ENCODE data around the gene RPS6KA1. TPM values are rescaled to one million over a fixed set of nuclear protein-coding genes. Genes with fewer than 3 reads are reported as not detected.
"Not testable (repeated sequence)": the region's sequence is repeated elsewhere in the genome, so short reads cannot be mapped to it uniquely, and the experiment has no call there.

Gene RPS6KA1
- total RNA-seq, 1 donor from 2014 or later = 175 TPM

DNA sequence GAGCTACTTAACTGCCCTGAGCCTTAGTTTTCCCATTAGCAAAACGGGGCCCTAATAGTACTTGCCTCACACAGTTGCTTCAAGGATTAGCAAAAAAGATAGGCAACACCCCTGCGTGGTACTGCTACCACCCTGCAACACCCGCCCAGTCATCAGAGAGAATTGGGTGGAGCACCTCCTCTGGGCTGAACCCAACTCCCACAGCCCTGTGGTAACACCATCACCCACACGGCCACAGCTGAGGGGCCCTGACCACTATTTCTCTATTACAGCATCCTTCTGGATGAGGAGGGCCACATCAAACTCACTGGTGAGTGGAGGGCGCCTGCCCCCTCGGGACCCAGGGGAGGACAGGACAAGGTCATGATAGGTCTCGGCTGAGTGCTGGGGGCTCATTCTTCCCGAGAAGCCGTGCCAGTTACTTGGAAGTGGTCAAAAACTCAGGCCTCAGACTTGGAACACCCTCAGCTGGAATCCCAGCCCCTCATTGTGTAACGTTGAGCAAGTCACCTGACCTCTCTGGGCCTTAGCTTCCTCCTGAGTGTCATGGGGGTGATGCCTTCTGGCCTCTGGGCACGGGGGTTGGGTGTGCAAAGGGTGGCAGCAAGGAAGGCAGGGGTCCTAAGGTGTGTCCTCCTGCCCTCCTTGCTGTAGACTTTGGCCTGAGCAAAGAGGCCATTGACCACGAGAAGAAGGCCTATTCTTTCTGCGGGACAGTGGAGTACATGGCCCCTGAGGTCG, 24.6 kb downstream of the RPS6KA1 start:
- intact Hi-C loops (cut with micrococcal nuclease) = no loop called here

- intact Hi-C loops (cut with micrococcal nuclease) = no loop called here
Measured at GRCh38 chr1:26554781-26555180, 25.2 kb downstream of the RPS6KA1 start.

DNA sequence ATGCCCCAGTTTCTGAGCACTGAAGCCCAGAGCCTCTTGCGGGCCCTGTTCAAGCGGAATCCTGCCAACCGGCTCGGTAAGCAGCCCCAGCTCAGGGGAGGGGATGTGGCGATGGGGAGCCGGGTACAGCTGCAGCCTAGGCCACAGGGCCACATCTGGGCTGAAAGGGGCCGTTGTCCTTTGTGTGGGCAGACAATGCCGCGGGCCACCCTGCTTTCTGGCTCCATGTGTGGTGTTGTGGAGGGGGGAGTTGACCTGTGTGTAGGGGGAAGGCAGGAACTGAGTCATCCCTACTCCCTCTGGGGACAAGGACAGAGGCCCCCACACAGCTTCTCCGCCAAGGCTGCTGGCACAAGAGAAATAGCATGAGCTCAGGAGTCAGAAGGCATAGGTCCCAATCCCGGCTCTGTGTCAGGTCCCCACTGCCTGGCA, 26.0 kb downstream of the RPS6KA1 start:
- intact Hi-C loops (cut with micrococcal nuclease) = no loop called here

GRCh38 chr1:26556111-26556510, 26.6 kb downstream of the RPS6KA1 start:
- intact Hi-C loops (cut with micrococcal nuclease) = no loop called here

GRCh38 chr1:26557008-26557407, 27.4 kb downstream of the RPS6KA1 start:
- intact Hi-C loops (cut with micrococcal nuclease) = no loop called here

GRCh38 chr1:26558685-26559048, 29.1 kb downstream of the RPS6KA1 start:
- intact Hi-C loops (cut with micrococcal nuclease) = no loop called here

GRCh38 chr1:26560403-26560780, 30.8 kb downstream of the RPS6KA1 start:
- intact Hi-C loops (cut with micrococcal nuclease) = no loop called here

GRCh38 chr1:26570287-26570686, 40.7 kb downstream of the RPS6KA1 start:
- intact Hi-C loops (cut with micrococcal nuclease) = no loop called here

DNA sequence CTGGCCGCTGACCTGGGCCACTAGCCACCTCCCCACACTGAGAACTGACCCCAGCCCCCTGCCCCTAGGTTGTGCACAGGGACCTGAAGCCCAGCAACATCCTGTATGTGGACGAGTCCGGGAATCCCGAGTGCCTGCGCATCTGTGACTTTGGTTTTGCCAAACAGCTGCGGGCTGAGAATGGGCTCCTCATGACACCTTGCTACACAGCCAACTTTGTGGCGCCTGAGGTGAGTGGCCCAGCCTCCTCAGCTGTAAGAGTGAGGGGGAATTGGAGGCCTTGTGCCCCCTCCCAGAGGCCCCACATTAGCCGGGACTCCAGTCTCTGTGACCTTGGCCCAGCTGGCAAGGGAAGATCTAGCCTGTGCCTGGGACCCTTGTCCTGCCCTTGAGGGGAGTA, 41.8 kb downstream of the RPS6KA1 start:
- intact Hi-C loops (cut with micrococcal nuclease) = no loop called here

DNA sequence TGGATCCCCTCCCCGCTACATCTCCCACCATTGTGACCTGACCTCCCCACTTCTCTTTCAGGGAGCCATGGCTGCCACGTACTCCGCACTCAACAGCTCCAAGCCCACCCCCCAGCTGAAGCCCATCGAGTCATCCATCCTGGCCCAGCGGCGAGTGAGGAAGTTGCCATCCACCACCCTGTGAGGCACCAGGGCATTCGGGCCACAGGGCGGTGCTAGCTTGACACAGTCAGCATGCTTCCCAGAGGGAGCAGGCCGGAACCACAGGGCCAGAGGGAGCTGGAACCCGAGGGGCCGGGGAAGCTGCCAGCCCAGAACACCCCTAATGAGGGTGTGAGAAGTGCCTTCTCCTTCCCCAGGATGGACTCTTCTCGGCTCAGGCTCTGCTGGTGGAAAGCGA, 44.5 kb downstream of the RPS6KA1 start:
- intact Hi-C loops (cut with micrococcal nuclease) = no loop called here

DNA sequence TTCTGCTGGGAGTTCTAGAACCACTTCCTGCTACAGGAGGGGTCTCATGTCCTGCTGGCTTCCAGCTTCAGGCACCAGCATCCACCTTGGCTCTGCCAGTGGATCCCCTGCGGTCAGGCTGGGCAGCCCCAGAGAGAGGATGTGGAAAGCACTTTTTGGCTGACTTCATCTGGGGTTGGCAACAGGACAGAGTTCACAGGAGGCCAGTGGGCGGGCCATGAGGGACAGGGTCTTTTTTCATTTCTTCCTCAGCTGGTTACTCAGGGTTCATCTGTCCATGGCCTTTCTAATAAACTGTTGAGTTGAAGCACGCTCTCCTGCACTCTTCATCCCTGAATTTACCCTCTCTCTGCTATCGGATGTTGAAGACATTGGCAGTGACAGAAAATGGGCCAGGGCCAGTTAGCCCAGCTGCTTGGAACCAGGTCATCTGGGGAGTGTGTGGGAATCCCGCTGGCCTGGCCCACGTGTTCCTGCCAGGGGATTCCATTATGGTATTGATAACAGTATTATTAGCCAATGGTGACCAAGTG, 45.2 kb downstream of the RPS6KA1 start:
- intact Hi-C loops (cut with micrococcal nuclease) = no loop called here

DNA sequence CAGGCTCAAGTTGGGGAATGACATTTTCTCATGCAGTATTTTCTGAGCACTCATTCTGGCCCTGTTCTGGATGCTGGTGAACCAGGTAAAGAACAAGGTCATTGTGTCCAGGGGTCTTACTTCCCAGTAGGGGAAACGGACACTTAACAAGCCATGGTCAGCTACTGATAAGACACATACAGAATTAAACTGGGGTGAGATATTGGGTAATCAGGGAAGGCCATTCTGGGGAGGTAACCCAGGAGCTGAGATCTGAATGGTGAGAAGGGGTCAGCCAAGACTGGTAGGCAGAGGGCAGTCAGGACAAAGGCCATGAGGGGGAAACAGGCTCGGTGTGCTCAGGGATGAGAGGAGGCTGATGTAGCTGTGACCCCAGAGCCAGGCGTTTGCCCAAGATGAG, 45.8 kb downstream of the RPS6KA1 start:
- intact Hi-C loops (cut with micrococcal nuclease) = no loop called here

DNA sequence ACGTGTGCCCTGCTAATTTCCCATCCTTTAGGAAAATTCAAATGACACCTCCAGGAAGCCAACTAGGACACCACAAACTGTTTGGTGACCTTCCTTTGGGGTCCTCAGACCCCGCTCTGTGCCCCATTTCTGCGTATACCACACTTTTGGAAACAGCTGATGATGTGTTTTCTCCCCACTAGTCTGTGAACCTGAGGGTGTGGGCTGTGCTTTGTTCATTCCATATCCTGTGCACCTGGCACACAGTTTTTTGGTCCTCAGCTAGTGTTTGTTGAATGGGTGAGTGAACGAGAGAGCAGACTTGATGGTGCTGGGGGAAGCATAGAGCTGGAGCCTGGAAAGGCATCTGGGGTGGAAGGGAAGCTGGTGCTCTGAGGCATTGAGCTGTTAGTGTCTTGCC, 48.6 kb downstream of the RPS6KA1 start:
- intact Hi-C loops (cut with micrococcal nuclease) = no loop called here

- intact Hi-C loops (cut with micrococcal nuclease) = no loop called here
Measured at GRCh38 chr1:26579681-26580111, 50.1 kb downstream of the RPS6KA1 start.

- intact Hi-C loops (cut with micrococcal nuclease) = no loop called here
Measured at GRCh38 chr1:26580116-26580515, 50.6 kb downstream of the RPS6KA1 start.

DNA sequence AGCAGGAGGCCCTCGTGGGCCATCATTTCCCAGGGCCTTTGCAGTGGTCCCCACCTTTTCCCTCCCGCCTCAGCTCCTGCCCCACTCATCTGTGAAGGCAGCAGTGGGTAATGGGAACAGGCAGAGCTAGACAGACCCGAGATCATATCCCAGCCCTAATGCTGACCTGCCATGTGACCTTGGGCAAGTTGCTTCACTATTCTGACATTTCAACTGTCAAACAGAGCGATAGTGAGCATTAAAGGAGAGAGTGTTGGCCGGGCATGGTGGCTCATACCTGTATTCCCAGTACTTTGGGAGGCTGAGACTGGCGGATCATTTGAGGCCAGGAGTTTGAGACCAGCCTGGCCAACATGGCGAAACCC, 51.7 kb downstream of the RPS6KA1 start:
- intact Hi-C loops (cut with micrococcal nuclease) = no loop called here

GRCh38 chr1:26582053-26582835, 52.7 kb downstream of the RPS6KA1 start:
- intact Hi-C loops (cut with micrococcal nuclease) = no loop called here

DNA sequence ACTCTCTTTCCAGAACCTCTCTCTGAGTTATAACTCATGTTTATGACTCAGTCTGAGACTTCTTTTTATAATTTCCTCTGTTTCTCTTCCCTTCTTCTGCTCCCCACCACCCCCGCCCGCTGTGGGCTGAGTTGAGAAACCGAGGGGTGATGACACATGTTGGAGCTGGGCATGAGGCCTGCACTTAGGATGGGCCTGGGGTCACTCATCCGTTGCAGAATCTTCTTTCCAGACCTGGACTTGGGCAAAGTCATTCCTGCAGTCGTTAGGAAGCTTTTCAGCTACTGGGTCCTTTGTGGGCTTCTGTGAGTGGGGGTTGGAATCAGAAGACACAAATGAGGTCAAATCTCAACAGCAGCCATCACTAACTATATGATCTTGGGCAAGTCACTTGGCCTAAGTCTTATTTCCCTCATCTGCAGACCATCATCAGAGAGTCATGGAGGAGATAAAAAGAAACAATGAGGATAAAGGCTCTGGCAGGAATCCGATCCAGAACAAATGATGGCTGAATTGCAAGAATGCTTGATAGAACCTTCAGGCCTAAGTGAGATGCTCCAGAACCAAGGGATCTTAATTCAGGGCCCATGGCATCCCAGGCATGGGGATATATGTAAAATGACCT, 53.4 kb downstream of the RPS6KA1 start:
- intact Hi-C loops (cut with micrococcal nuclease) = no loop called here

DNA sequence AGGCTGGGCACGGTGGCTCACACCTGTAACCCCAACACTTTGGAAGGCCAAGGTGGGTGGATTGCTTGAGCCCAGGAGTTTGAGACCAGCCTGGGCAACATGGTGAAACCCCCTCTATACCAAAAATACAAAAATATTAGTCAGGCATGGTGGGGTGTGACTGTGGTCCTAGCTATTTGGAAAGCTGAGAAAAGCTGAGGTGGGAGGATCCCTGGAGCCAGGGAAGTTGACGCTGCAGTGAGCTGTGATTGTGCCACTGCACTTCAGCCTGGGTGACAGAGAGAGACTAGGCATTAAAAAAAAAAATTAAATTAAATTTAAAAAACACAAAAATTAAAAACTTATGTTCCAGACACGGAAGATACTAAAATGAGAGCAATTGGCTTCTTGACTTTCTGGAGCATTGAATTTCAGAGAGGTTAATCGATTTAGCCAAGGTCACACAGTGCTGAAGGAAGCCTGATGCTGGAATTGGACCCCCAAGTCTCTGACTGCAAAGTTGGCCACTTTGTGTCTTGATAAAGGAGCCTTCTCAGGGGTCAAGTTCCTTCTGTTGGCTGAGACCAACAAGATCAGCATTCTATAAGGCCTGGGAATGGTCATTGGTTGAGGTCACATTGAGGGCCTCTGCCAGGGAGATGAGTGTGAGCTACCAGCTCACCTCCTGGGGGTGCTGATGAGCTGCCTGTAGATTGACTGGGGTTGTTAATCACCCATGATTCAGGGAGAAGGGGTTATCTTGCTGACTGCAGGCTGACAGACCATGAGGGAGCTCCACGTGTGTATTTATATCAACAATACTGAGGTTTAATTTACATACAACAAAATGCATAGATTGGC, 54.3 kb downstream of the RPS6KA1 start:
- intact Hi-C loops (cut with micrococcal nuclease) = no loop called here

GRCh38 chr1:26584588-26584987, 55.0 kb downstream of the RPS6KA1 start:
- intact Hi-C loops (cut with micrococcal nuclease) = not testable (repeated sequence)

- intact Hi-C loops (cut with micrococcal nuclease) = no loop called here
Measured at GRCh38 chr1:26585471-26585870, 55.9 kb downstream of the RPS6KA1 start.

Measured in T-helper 2 cell treated with Interferon-gamma antibody and Interleukin-4, amounts not matched to agents 100 ng/mL and 5 ng/mL, for 36 hours (primary cell).